PC-9 (cell line): ENCODE data around the gene OSBPL6.

Source experiments
- CTCF ChIP-seq: fragments of 200-600 bp; sonication (generic); conservative IDR thresholded peaks from 2 replicates; pipeline ENCODE4 v1.6.1; 2017; ENCODE audit warnings: mixed run types, antibody characterized with exemption, mild to moderate bottlenecking, moderate library complexity
- EZH2 ChIP-seq: fragments of 200-600 bp; sonication (generic); IDR thresholded peaks from 2 replicates; pipeline ENCODE4 v1.8.0; 2017; ENCODE audit warnings: antibody characterized with exemption, low read depth

DNA sequence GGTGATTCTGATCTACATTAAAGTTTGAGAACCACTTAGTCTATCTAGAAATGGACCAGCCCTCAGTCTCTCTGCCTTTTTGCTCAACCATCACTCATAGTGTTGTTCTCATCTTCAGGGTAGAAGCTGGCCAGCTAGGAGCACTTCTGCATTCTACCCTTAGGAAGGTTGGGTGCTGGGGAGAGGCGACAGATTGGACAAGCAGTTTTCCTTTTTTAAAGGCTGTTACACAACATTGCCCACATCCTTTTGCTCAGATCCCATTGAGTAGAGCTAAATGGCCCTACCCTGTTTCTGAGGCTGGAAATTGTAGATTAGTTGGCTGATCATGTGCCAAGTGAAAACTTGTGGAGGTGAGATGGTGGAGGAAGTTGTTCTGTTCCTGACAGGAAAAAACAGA lies 35.6 kb downstream of the OSBPL6 start:
- TF ChIP-seq CTCF (no peak), EZH2 (no peak)
